Myometrial cell (primary cell): ENCODE results near the gene RPS10. TPM values are rescaled to one million over a fixed set of nuclear protein-coding genes. Genes with fewer than 3 reads are reported as not detected.

Experiments
- total RNA-seq: library from RNA; depleted of rRNA; stranded (reverse); fragments of >200 nt; gene quantifications from 2 replicates; pipeline ENCODE4 v1.2.3, GENCODE V29; 2015

Gene RPS10
- total RNA-seq: 3,823 and 5,765 TPM in 2 replicates

DNA sequence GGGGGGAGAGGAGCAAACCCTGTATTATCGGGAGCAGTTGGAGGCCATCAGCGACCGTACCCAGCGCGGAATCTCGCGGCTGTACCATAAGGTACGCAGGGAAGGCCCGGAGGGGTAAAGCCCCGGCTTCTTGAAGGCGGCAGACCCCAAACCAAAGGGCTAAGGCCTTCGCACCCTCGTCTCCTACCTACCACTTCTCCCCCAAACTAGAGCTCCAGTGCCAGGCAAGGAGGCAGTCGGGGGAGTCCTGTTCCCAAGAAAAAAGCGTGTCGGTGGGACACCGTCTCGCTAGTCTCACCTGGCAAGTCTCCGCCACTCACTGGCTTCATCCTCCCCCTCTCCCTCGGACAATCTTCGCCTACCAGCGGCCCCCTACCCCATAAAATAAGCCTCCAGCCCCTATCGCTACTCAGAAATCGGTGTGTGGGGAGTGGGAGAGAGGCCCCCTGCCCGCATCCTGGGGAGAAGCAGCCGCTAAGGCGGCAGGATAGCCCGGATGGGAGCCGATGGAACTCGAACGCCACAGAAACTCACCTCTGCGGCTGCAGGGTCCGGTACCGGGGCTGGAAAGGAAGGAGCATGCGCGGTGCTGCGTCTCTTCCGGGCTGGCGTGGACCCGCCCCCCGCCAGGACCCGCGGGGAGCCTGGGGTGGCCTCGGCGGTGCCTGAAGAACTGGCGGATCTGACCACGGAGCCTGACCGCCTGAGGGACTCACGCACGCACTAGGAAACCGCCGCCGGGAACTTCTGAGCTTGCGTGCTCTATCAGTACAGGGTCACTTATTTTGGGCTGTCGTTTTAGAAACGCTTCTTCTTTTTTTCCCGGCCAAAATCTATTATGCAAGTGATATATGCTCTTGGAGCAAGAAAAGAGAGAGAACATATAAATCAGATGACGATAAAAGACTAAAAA is at the start of gene RPS10:
Gene RPS10 (minus strand): TSS at position 572 of the 913 bp plus-strand sequence. CDS start 848 bp downstream, outside the sequence.

DNA sequence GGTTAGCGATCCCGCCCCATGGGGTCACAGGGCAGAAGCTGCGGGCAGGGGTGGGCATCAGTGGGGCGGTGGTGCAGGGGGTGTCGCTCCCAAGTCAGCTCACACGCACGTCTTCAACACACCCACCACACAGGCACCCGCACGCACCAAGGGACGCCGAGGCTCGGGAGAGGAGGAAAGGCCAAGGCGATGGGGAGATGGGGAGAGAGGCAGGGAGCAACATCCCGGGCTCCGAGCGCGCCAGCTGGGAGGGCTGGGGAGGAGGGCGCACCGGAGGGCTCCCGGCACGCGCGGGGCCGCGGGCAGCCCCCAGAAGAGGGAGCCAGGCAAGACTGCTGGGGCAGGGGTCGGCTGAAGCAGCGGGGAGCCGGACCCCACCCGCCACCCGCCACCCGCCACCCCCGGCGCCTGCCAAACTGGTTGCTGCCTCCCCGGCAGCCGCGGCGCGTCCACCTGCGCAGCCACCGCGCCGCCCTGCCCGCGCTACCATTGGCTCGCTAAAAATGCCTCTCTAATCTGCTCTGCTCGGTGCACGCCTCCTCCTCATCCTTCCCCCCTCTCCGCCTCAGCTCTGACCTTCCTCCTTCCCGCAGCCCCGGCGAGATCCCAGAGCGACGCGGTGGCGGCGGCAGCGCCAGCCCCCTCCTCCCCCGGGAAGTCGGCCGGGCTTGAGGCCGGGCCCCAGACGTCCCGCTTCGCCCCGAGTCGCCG is 39.8 kb upstream of the RPS10 start, which contains the start of gene PACSIN1:
Gene PACSIN1 (plus strand): TSS at position 546 of the 711 bp plus-strand sequence. CDS start 60,230 bp downstream, outside the sequence.

DNA sequence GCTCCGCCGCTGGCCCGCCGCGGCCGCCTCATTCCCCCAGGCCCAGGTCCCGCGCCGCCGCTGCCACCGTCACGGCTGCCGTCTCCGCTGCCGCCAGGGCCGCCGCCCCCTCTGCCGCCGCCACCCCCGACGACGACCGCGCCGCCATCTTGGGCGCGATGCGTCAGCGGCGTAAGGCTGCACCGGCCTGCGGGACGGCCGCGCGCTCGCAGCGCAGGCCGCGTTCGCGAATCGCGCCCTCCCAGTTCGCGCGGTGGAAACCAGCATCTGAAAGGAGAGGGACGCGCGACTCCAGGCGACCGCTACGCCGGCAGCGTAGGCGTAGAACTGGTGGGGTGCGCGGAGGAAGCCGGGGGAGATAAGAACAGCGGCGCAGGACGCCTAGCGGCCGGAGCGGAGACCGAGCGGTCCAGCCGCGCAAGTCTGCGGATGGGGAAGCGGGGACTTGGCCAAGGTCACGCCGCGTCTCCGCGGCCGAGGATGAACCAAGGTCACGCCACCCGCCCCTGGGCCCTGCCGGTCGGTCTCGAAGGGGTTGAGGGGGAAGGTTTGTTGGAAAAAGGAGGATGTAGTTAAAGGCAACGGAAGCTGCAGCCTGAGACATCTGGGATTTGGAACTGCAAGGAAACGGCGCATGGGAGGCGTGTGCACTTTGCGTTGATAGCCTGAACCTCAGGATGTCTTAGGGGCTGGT is 33.2 kb downstream of the RPS10 start, which contains the start of gene NUDT3:
Gene NUDT3 (minus strand): TSS at position 173 of the 694 bp plus-strand sequence. CDS start 307 bp downstream, outside the sequence.

Other genes with a start within 250 kb of the RPS10 start
- gene HMGA1, start 189.2 kb downstream of the RPS10 start, total RNA-seq: 749 and 849 TPM in 2 replicates
- gene SMIM29, start 177.1 kb downstream of the RPS10 start, total RNA-seq: 49.6 and 58.5 TPM in 2 replicates
- 18.2 and 22.0 TPM in 2 replicates for gene NUDT3, start 33.4 kb downstream of the RPS10 start, total RNA-seq
- not detected in 2 replicates for gene PACSIN1, start 40.0 kb upstream of the RPS10 start, total RNA-seq
- not detected in 2 replicates for gene SPDEF, start 130.3 kb upstream of the RPS10 start, total RNA-seq